IPS-18a (cell line): ENCODE data around the gene NKIRAS2.

Source experiments
- H3K27ac ChIP-seq: one replicate; pipeline ENCODE4 v1.5.1; 2013; ENCODE audit warnings: low read length
- H3K27me3 ChIP-seq: one replicate; pipeline ENCODE4 v1.6.1; 2013; ENCODE audit warnings: mild to moderate bottlenecking, low read length; ENCODE audit not compliant: control insufficient read depth, insufficient read depth
- H3K36me3 ChIP-seq: one replicate; pipeline ENCODE4 v1.6.1; 2013; ENCODE audit warnings: low read depth, low read length; ENCODE audit not compliant: control insufficient read depth
- H3K4me1 ChIP-seq: one replicate; pipeline ENCODE4 v1.6.1; 2013; ENCODE audit warnings: low read depth, low read length; ENCODE audit not compliant: control insufficient read depth
- H3K4me3 ChIP-seq: one replicate; pipeline ENCODE4 v1.5.1; 2013; ENCODE audit warnings: low read length
- H3K9ac ChIP-seq: one replicate; pipeline ENCODE4 v1.6.1; 2013; ENCODE audit warnings: mild to moderate bottlenecking, low read length, moderate library complexity
- H3K9me3 ChIP-seq: one replicate; pipeline ENCODE4 v1.6.1; 2013; ENCODE audit warnings: low read depth, low read length; ENCODE audit not compliant: control insufficient read depth

NKIRAS2 gene

DNA sequence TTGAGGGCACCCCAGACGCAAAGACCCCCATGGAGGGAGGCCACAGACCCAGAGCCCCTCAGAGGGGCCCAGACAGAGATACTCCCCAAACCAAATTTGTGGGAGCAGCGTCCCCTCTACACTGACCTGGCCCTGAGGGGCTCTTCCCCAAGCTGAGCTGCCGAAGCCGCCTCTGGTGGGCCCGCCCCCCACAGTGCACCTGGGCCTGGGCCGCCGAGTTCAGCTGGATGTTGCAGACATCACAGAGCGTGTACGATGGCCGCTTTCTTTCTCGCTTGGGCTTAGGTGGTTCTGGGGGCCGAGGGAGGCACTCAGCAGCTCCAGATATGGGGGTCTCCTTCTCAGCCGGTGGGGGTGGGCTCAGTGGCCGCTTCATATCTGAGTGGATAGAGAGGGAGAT lies 42.8 kb downstream of the NKIRAS2 start:
- Histone ChIP-seq H3K27me3 (no peaks in the 10 kb centered on the region), H3K9ac (no peak overlapping the region), H3K36me3 (no peaks in the 10 kb centered on the region), H3K9me3 (no peaks in the 10 kb centered on the region), H3K4me3 (no peak overlapping the region), H3K27ac (no peak overlapping the region), H3K4me1 (no peaks in the 10 kb centered on the region)

DNA sequence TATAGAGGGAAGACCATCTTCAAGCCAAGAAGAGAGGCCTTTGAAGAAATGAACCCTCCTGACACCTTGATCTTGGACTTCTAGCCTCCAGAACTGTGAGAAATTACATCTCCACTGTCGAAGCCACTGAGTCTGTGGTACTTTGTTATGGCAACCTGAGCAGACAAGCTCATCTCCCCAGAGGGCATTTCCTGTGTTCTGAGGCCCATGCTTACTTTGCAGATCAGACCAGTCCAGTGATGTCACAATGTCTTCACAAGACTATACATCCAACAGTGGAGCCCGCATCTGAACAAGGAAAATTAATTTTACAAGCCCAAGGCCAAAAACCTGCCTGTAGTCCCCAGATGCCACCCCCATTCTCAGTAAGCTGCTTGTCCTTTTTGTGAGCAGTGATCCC lies 45.3 kb downstream of the NKIRAS2 start:
- Histone ChIP-seq H3K36me3 (no peaks in the 10 kb centered on the region), H3K4me3 (no peak overlapping the region), H3K9ac (no peak overlapping the region), H3K9me3 (no peaks in the 10 kb centered on the region), H3K27ac (no peak overlapping the region), H3K4me1 (no peaks in the 10 kb centered on the region), H3K27me3 (no peaks in the 10 kb centered on the region)

DNA sequence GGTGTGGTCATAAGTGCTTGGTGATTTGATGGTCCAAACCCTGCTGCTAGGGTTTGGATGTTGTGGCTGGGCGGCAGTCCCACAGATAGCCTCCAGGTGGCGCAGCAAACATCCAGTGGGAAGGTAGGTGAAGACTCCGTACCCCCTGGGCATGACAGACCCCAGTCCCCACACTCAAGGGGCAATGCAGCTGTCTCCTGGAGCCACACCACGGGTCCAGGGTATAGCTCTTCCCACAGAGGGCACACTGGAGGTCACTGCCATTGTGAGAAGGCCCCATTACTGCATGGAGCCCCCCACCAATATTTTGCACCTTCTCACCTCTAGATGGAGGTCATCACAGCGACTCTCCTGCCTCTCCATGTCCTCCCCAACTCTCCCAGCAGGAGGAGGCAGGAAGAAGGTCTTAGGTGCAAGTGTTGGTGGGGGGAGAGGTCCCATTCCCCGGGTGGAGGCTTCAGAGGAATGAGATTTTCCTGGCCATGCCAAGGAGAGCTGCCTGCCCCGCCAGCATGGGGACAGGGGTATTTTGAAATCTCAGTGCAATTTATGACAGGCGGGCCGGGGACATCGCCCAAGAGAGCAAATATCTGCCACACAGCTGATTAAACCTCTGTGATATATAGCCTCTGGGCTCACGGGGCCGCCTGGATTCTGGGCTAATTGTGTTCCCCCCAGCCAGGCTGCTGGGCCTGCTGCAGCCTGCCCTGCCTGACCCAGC lies 47.6 kb downstream of the NKIRAS2 start:
- Histone ChIP-seq H3K9ac (no peak overlapping the region), H3K4me1 (peaks cover 7% of the 10 kb centered on the region), H3K27ac (no peak overlapping the region), H3K36me3 (no peaks in the 10 kb centered on the region), H3K9me3 (no peaks in the 10 kb centered on the region), H3K4me3 (no peak overlapping the region), H3K27me3 (peaks cover 9% of the 10 kb centered on the region)

DNA sequence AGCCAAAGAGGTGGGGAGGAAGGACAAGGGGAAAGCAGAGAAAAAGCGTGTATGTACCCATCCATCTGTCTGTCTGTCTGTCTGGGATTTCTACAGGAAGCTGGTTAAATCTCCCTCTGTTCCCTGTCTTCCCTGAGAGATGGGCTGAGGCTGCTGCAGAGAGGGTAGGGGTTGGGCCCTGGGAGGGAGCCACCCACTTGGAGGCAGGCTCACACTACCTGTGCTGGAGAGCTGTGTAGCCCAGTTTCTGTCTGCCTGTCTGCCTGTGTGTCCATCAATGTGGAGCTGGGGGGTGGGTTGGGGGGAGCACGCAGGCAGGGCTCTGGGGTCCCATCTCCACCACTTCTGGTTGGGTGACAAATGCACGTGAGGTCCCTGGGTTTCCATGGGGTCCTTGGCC lies 49.1 kb downstream of the NKIRAS2 start:
- peaks cover 19% of the 10 kb centered on the region for H3K27me3 ChIP-seq
- no peaks in the 10 kb centered on the region for H3K36me3 ChIP-seq
- H3K9me3 ChIP-seq, result no peaks in the 10 kb centered on the region
- no peak overlapping the region for H3K27ac ChIP-seq
- H3K4me1 ChIP-seq, result peaks cover 7% of the 10 kb centered on the region
- H3K4me3 ChIP-seq, result no peak overlapping the region
- H3K9ac ChIP-seq, result no peak overlapping the region

DNA sequence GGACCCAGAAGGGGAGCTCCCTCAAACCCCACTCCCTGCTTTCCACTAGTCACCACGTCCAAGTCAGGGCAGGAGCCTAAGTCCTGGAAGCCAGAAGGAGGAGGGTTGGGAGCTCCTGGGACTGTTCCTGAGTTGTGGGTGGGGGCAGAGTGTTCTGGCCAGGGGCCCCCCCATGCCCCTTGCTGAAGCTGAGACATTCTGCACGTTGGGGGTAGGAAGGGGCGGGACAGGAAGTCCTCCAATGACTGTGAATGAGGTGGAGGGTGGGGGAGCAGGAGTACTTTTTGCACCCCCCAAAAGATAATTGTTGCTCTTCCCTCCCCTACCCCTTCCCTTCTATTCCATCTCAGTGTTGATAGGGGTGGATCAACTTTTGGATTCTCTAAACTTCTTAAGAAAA lies 51.9 kb downstream of the NKIRAS2 start:
- Histone ChIP-seq H3K4me1 (peaks cover 7% of the 10 kb centered on the region), H3K36me3 (no peaks in the 10 kb centered on the region), H3K9ac (no peak overlapping the region), H3K27me3 (peaks cover 19% of the 10 kb centered on the region), H3K9me3 (no peaks in the 10 kb centered on the region), H3K4me3 (peak overlapping the region; percentile 65), H3K27ac (no peak overlapping the region)

DNA sequence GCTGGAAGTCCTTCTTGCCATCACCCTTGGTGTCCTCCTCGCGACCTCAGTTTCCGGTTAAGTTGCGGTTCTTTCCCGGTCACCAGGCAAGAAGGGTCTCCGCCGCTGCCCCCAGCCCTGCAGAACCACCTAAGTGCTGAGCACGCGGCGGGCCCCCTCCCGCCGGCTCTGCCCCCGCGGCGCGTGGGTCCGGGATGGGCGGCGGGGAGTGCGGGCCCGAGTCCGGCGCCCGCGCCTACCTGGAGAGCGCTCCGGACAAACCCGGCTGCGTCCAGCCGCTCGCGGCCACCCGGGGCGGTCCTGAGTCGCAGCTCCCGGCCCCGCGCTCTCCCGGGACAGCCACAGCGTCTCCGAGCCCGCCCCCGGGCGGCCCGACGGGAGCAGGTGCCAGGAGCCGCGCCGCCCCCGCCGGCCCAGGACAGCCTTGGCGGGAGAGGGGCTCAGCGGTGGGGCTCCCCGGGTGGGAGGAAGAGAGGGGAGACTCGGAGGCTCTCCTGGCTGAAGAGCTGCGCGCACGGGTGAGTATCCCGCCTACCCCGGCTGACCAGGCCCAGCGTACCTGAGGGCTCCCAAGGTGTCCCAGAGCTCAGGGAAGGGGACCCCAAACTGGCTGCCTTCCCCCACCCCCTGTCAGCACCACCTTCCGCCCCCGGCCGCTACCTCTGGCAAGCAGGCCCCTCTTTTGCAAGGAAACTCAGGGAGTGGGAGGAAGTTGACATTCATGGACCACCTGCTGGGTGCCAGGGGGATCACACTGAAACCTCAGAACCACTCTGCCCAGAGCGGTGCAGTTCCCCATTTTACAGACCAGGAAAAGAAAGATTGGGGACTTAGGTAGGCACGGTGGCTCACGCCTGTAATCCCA lies 52.7 kb downstream of the NKIRAS2 start:
- Histone ChIP-seq H3K4me1 (peaks cover 7% of the 10 kb centered on the region), H3K9ac (no peak overlapping the region), H3K4me3 (peak overlapping the region; percentile 65), H3K36me3 (no peaks in the 10 kb centered on the region), H3K9me3 (no peaks in the 10 kb centered on the region), H3K27me3 (peaks cover 19% of the 10 kb centered on the region), H3K27ac (no peak overlapping the region)
